Measurements from ENCODE around the gene JAKMIP2.

GRCh38 chr5:147567917-147568598 is 214.5 kb downstream of the JAKMIP2 start:
- TF ChIP-seq CTCF (IDR thresholded peaks at IDR 0.05) (no peak), POLR2A (IDR thresholded peaks at IDR 0.05) (no peak)

All from Peyer's patch (tissue), 4 donors.